AG04450 (cell line): ENCODE results near the gene CELA1. TPM values are rescaled to one million over a fixed set of nuclear protein-coding genes. Genes with fewer than 3 reads are reported as not detected.

Experiments used
- CTCF ChIA-PET: fragments of 300-600, 350-600 bp; formaldehyde crosslinking; extraction: SDS; loops from one replicate; lab custom pipeline; 2022; ENCODE audit warnings: antibody characterized with exemption, inconsistent platforms; lab: Charles Lee
- POLR2A ChIA-PET: fragments of 350-600 bp; formaldehyde crosslinking; extraction: SDS; loops from one replicate; lab custom pipeline; 2021; ENCODE audit warnings: antibody characterized with exemption, inconsistent platforms; lab: Yijun Ruan, JAX
- DNase-seq: peaks from one replicate; pipeline ENCODE4 v3.0.0-alpha.2; 2011; ENCODE audit warnings: low read depth, low spot score
- H3K27ac ChIP-seq: one replicate; pipeline ENCODE4 v1.5.1; 2012; ENCODE audit warnings: low read depth, low read length, control low read depth
- H3K27me3 ChIP-seq: one replicate; pipeline ENCODE4 v1.6.0; 2012; ENCODE audit warnings: low read length; ENCODE audit not compliant: control insufficient read depth, insufficient read depth
- H3K4me3 ChIP-seq: 2 replicates; pipeline ENCODE4 v1.5.1; 2011; ENCODE audit warnings: mild to moderate bottlenecking, low read depth, low read length, control low read depth
- H3K9me3 ChIP-seq: 2 replicates; pipeline ENCODE4 v1.5.1; 2012; ENCODE audit warnings: low read length; ENCODE audit not compliant: control insufficient read depth, insufficient read depth
- polyA plus RNA-seq: library from polyadenylated mRNA; depleted of rRNA; stranded (reverse); fragments of >200 nt; gene quantifications from 2 replicates; pipeline ENCODE4 v1.2.3, GENCODE V29; 2011; rRNA removed
- TF ChIP-seq, protein P1 (sequence below): IDR thresholded peaks from 2 replicates; pipeline ENCODE4 v1.5.1; 2011; ENCODE audit warnings: low read depth, low read length, control low read depth, inconsistent platforms

Gene CELA1
- polyA plus RNA-seq, 1 experiment, result 0.79 TPM

GRCh38 chr12:51281202-51281924 is 65.1 kb downstream of the CELA1 start:
- POLR2A ChIA-PET, result no interaction called here
- no peak for DNase-seq
- Histone ChIP-seq H3K27me3 (no peaks in the 10 kb centered on the region), H3K27ac (peak overlapping the region; percentile 24), H3K9me3 (no peaks in the 10 kb centered on the region), H3K4me3 (no peak overlapping the region)
- CTCF ChIA-PET, result interaction anchor here (0.5 to 1.5 kb wide), 2 partner anchors 294 to 742 kb away, joined by 3 to 4 read pairs; no protein-coding TSS in a partner anchor
- TF ChIP-seq, protein P1, sequence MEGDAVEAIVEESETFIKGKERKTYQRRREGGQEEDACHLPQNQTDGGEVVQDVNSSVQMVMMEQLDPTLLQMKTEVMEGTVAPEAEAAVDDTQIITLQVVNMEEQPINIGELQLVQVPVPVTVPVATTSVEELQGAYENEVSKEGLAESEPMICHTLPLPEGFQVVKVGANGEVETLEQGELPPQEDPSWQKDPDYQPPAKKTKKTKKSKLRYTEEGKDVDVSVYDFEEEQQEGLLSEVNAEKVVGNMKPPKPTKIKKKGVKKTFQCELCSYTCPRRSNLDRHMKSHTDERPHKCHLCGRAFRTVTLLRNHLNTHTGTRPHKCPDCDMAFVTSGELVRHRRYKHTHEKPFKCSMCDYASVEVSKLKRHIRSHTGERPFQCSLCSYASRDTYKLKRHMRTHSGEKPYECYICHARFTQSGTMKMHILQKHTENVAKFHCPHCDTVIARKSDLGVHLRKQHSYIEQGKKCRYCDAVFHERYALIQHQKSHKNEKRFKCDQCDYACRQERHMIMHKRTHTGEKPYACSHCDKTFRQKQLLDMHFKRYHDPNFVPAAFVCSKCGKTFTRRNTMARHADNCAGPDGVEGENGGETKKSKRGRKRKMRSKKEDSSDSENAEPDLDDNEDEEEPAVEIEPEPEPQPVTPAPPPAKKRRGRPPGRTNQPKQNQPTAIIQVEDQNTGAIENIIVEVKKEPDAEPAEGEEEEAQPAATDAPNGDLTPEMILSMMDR, result no peak

Other genes with a start within 250 kb of the CELA1 start
- 20.8 and 24.9 TPM in 2 replicates for gene TFCP2, start 173.5 kb downstream of the CELA1 start, polyA plus RNA-seq
- gene POU6F1, start 128.6 kb downstream of the CELA1 start, polyA plus RNA-seq, result 3.1 and 4.2 TPM in 2 replicates
- 285 and 333 TPM in 2 replicates for gene DAZAP2, start 107.9 kb downstream of the CELA1 start, polyA plus RNA-seq
- gene SMAGP, start 76.3 kb downstream of the CELA1 start, polyA plus RNA-seq, result 31.4 and 38.2 TPM in 2 replicates
- 0.04 TPM in 1 of 2 replicates, not detected in the other for gene BIN2, start 22.5 kb downstream of the CELA1 start, polyA plus RNA-seq
- 31.1 and 32.1 TPM in 2 replicates for gene GALNT6, start 44.7 kb upstream of the CELA1 start, polyA plus RNA-seq
- 6.6 and 6.9 TPM in 2 replicates for gene SLC4A8, start 78.2 kb upstream of the CELA1 start, polyA plus RNA-seq
- gene SCN8A, start 244.6 kb upstream of the CELA1 start, polyA plus RNA-seq, result 9.6 and 12.5 TPM in 2 replicates